H1 (cell line): ENCODE measurements around the gene RMRP. TPM values are rescaled to one million over a fixed set of nuclear protein-coding genes. Genes with fewer than 3 reads are reported as not detected.

Source experiments
- CBX5 ChIP-seq: fragments of 300-800, 300-1000 bp; sonication (generic); IDR thresholded peaks from 2 replicates; pipeline ENCODE4 v1.7.1; 2016; ENCODE audit warnings: antibody characterized with exemption, low read length, low read depth
- HDAC6 ChIP-seq: IDR thresholded peaks from one replicate; pipeline ENCODE4 v1.7.1; 2012; ENCODE audit warnings: low read depth, mild to moderate bottlenecking, inconsistent platforms, low read length, moderate library complexity
- RBBP5 ChIP-seq: IDR thresholded peaks from 2 replicates; pipeline ENCODE4 v1.7.1; 2012; ENCODE audit warnings: low read depth, mild to moderate bottlenecking, inconsistent platforms, low read length, moderate library complexity, borderline replicate concordance
- RFX5 ChIP-seq: IDR thresholded peaks from 2 replicates; pipeline ENCODE4 v1.6.1; 2011; ENCODE audit warnings: low read depth, low read length, improper control_type of control experiment, borderline replicate concordance
- SUZ12 ChIP-seq: fragments of 200-600 bp; sonication (generic); IDR thresholded peaks from 2 replicates; pipeline ENCODE4 v1.6.1; 2012; ENCODE audit warnings: mild to moderate bottlenecking, inconsistent platforms, low read length, moderate library complexity, mixed read lengths
- TAF1 ChIP-seq: IDR thresholded peaks from 2 replicates; pipeline ENCODE4 v1.6.1; 2011; ENCODE audit warnings: mild to moderate bottlenecking, low read depth, low read length
- polyA plus RNA-seq, 7 experiments: library from polyadenylated mRNA; depleted of rRNA in 3 of 7; stranded (reverse) in 5 of 7; unstranded in 2 of 7; fragments of >200 nt in 5 of 7; fragments of 200-250 nt in 2 of 7; gene quantifications; 1 replicate in 5 of 7; 2 replicates in 1 of 7; 4 replicates in 1 of 7; pipeline versions ENCODE4 v1.2.1 to v1.2.3, GENCODE V29; 2011 to 2013; ENCODE audit warnings: missing spikeins in 2 of 7, mixed read lengths in 2 of 7
- total RNA-seq: library from RNA; stranded (reverse); fragmentation: NEBNext Ultra II Directional; extraction: Animal tissue kit (Norgen Biotek cat#: 25700); gene quantifications from 2 replicates; pipeline ENCODE4 v1.2.1, GENCODE V29; 2021
- TF ChIP-seq, protein P1 (sequence below): IDR thresholded peaks from 2 replicates; pipeline ENCODE4 v1.6.1; 2011; ENCODE audit warnings: low read length, improper control_type of control experiment
- TF ChIP-seq, protein P2 (sequence below): fragments of 300-600 bp; sonication (generic); IDR thresholded peaks from 2 replicates; pipeline ENCODE4 v1.7.1; 2012; ENCODE audit warnings: low read length, moderate library complexity, mild to moderate bottlenecking, inconsistent platforms; ENCODE audit not compliant: insufficient replicate concordance

RMRP gene
- total and polyA plus RNA-seq, 2 of the 8 experiments (the other 6 are each of a cell fraction or from before 2014, with no cell fraction given) = 169 to 14,987 TPM

DNA sequence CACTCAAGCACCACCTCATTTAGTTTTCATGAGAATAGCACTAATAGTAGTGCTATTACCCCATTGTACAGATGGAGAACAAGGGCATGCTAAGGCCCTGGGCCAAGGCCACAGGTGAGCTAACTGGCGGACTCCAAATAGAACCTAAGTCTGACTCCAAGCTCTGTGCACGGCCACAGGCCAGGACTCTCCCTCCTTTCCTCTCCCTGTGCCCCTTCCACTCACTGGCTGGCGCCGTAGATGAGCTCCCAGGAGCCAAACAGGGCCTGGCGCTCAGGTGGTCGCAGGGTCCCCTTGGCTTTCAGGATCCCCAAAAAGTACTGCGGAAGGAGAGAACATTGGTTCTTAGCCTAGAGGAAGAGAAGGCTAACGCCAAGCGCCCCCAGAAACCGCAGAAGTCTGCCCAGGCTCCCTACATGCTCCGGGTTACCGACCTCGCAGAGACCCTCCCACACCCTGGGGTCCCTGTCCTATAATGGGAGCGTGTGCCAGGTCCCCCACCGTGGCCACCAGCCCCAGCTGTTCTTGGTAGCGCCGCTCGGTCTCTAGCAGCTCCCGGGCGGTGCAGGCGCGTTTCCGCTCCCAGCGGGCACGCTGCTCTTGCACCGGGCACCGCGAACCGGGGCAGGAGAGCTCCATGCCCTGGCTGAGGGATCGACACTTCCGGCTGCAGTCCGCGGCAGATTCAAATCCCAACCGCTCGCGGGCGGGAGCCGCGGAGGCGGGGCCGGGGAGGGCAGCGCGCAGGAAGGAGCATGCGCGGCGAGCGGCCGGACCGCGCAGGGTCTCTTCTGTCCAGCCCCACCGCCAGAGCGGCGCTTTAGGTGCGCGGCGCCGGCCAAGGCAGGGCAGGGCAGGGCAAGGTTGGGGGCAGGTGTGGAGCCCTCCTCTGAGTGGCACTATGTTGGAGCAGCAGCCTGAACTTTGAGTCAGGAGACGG is 7.0 kb upstream of the RMRP start, which contains the start of gene ARHGEF39 (continued):
- TF ChIP-seq, protein P1, sequence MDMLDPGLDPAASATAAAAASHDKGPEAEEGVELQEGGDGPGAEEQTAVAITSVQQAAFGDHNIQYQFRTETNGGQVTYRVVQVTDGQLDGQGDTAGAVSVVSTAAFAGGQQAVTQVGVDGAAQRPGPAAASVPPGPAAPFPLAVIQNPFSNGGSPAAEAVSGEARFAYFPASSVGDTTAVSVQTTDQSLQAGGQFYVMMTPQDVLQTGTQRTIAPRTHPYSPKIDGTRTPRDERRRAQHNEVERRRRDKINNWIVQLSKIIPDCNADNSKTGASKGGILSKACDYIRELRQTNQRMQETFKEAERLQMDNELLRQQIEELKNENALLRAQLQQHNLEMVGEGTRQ = no peak
- TF ChIP-seq HDAC6 (no peak), TAF1 (peak; percentile 52; the same call in 1 of the 2 replicates), RBBP5 (peak; percentile 61; the same call in 1 of the 2 replicates), SUZ12 (no peak), CBX5 (no peak), RFX5 (no peak)
- TF ChIP-seq, protein P2, sequence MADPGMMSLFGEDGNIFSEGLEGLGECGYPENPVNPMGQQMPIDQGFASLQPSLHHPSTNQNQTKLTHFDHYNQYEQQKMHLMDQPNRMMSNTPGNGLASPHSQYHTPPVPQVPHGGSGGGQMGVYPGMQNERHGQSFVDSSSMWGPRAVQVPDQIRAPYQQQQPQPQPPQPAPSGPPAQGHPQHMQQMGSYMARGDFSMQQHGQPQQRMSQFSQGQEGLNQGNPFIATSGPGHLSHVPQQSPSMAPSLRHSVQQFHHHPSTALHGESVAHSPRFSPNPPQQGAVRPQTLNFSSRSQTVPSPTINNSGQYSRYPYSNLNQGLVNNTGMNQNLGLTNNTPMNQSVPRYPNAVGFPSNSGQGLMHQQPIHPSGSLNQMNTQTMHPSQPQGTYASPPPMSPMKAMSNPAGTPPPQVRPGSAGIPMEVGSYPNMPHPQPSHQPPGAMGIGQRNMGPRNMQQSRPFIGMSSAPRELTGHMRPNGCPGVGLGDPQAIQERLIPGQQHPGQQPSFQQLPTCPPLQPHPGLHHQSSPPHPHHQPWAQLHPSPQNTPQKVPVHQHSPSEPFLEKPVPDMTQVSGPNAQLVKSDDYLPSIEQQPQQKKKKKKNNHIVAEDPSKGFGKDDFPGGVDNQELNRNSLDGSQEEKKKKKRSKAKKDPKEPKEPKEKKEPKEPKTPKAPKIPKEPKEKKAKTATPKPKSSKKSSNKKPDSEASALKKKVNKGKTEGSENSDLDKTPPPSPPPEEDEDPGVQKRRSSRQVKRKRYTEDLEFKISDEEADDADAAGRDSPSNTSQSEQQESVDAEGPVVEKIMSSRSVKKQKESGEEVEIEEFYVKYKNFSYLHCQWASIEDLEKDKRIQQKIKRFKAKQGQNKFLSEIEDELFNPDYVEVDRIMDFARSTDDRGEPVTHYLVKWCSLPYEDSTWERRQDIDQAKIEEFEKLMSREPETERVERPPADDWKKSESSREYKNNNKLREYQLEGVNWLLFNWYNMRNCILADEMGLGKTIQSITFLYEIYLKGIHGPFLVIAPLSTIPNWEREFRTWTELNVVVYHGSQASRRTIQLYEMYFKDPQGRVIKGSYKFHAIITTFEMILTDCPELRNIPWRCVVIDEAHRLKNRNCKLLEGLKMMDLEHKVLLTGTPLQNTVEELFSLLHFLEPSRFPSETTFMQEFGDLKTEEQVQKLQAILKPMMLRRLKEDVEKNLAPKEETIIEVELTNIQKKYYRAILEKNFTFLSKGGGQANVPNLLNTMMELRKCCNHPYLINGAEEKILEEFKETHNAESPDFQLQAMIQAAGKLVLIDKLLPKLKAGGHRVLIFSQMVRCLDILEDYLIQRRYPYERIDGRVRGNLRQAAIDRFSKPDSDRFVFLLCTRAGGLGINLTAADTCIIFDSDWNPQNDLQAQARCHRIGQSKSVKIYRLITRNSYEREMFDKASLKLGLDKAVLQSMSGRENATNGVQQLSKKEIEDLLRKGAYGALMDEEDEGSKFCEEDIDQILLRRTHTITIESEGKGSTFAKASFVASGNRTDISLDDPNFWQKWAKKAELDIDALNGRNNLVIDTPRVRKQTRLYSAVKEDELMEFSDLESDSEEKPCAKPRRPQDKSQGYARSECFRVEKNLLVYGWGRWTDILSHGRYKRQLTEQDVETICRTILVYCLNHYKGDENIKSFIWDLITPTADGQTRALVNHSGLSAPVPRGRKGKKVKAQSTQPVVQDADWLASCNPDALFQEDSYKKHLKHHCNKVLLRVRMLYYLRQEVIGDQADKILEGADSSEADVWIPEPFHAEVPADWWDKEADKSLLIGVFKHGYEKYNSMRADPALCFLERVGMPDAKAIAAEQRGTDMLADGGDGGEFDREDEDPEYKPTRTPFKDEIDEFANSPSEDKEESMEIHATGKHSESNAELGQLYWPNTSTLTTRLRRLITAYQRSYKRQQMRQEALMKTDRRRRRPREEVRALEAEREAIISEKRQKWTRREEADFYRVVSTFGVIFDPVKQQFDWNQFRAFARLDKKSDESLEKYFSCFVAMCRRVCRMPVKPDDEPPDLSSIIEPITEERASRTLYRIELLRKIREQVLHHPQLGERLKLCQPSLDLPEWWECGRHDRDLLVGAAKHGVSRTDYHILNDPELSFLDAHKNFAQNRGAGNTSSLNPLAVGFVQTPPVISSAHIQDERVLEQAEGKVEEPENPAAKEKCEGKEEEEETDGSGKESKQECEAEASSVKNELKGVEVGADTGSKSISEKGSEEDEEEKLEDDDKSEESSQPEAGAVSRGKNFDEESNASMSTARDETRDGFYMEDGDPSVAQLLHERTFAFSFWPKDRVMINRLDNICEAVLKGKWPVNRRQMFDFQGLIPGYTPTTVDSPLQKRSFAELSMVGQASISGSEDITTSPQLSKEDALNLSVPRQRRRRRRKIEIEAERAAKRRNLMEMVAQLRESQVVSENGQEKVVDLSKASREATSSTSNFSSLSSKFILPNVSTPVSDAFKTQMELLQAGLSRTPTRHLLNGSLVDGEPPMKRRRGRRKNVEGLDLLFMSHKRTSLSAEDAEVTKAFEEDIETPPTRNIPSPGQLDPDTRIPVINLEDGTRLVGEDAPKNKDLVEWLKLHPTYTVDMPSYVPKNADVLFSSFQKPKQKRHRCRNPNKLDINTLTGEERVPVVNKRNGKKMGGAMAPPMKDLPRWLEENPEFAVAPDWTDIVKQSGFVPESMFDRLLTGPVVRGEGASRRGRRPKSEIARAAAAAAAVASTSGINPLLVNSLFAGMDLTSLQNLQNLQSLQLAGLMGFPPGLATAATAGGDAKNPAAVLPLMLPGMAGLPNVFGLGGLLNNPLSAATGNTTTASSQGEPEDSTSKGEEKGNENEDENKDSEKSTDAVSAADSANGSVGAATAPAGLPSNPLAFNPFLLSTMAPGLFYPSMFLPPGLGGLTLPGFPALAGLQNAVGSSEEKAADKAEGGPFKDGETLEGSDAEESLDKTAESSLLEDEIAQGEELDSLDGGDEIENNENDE = no peak
